Measurements from ENCODE around the gene NDP.

DNA sequence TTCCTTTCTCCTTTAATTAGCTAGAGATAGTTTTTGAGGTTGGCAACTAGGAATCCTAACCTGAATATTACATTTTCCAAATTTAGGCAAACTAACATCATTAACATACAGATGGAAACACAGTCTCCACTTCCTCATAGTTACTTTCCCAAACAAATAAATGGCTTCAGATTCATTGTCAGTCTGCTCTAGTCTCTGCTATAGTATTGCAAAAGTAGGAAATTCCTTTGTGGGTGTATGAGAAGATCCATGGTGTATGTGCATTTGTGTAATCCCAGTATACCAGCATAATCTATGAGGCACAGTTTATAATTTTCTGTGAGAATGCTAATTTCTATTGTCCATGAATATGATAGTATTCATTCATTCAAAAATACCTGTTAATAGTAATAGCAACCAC lies 3.0 kb upstream of the NDP start:
- TF ChIP-seq, protein P1, sequence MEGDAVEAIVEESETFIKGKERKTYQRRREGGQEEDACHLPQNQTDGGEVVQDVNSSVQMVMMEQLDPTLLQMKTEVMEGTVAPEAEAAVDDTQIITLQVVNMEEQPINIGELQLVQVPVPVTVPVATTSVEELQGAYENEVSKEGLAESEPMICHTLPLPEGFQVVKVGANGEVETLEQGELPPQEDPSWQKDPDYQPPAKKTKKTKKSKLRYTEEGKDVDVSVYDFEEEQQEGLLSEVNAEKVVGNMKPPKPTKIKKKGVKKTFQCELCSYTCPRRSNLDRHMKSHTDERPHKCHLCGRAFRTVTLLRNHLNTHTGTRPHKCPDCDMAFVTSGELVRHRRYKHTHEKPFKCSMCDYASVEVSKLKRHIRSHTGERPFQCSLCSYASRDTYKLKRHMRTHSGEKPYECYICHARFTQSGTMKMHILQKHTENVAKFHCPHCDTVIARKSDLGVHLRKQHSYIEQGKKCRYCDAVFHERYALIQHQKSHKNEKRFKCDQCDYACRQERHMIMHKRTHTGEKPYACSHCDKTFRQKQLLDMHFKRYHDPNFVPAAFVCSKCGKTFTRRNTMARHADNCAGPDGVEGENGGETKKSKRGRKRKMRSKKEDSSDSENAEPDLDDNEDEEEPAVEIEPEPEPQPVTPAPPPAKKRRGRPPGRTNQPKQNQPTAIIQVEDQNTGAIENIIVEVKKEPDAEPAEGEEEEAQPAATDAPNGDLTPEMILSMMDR (IDR thresholded peaks at IDR 0.05) = no peak
- TF ChIP-seq EP300 (IDR thresholded peaks at IDR 0.05) (no peak), POLR2A (IDR thresholded peaks at IDR 0.05) (no peak)
